KG1 (cell line): ENCODE measurements around the gene XYLT1.

Experiments used
- DNase-seq: peaks from one replicate; lab custom pipeline; 2025; lab: John Stamatoyannopoulos, UW

Gene XYLT1

GRCh38 chr16:17403156-17403809 is 67.5 kb downstream of the XYLT1 start:
- DNase-seq = no peak

GRCh38 chr16:17397499-17397891 is 73.3 kb downstream of the XYLT1 start:
- no peak for DNase-seq

DNA sequence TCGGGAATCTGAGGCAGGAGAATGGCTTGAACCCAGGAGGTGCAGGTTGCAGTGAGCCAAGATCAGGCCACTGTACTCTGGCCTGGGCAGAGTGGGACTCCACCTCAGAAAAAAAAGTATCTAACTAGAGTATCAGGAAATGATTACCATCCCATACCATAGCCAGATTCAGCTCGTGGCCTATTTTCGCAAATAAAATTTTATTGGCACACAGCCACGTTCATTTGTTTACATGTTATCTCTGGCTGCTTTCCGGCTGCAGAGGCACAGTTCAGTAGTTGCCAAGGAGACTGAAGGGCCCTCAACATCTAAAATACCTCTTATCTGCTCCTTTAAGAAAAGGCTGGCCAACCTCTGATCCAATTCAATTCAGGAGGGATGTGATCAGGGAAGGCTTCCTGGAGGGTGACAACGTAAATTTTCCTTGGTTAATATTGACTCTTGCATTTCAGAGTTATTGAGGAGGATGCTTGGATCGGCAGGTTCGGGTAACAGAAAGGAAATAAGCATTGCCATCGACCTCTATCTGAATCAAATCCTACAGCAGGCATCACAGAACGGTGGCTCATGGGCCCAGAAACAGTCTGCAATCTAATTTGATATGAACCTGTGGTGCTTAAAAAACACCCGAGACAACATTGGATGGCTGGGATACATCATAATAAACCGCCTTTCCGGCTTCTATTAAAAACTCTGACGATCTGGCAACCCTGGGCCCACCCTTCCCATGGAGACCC is 73.8 kb downstream of the XYLT1 start:
- DNase-seq = no peak

DNA sequence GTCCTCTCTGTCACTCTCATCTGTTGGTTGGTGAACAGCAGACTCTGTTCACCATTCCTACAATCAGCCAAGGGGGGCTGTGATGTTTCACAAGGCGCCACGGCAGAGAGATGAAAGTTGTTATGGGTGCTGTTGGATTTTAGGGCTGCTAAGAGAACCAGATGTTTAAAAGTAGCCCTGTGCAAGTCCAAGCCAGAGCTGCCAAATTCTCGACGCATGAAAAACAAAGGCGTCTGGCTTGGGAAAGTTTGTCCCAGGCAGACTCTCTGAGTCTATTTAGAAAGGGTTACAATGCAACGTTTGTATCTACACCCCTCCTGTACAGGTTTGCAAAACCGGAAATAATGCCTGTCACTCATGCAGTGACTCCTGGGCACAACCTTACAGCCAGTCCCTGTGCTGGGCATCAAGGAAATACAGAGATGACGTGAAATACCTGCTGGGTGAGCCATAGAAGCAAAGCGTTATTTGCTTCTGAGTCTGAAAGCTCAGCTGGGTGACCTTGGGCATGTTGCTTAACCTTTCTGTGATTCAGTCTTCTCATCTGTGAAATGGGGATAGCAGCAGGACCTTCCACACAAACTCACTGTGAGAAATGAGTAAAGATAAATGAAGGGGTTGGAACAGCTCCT is 74.8 kb downstream of the XYLT1 start:
- no peak for DNase-seq

- no peak for DNase-seq
Measured at GRCh38 chr16:17392857-17393692, 77.7 kb downstream of the XYLT1 start.

DNA sequence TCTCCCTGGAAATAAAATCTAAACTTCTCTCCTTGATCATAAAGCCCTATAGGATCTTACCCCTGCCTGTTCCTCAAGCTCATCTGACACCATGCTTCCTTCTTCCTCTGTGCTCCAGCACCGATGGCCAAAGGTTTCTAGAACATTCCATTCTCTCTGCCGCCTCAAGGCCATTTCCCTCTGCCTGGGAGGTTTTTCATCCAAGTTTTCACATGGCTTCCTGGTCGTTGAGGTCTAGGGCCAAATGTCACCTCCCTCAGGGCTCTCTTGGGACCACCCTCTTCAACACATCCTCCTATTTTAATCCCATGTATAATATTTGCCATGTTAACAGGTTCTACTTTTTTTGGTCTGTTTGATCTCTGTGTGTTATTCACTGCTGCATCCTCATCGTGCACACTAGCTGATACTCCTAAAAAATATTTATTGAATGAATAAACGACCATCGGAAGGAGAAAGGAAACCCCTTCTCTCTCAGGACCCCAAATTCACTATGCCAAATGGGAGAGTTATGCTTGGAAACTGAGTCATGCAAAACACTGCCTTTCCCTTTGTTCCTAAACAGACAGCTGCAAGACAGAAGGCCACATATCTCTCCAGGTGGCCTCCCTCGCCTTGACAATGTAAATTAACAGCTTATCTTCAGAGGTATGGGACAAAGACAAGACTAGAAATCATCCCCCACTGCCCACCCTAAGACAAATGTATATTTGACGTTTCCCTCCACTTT is 78.5 kb downstream of the XYLT1 start:
- no peak for DNase-seq

GRCh38 chr16:17391715-17392114 is 79.0 kb downstream of the XYLT1 start:
- DNase-seq = no peak

GRCh38 chr16:17389384-17389783 is 81.4 kb downstream of the XYLT1 start:
- no peak for DNase-seq

DNA sequence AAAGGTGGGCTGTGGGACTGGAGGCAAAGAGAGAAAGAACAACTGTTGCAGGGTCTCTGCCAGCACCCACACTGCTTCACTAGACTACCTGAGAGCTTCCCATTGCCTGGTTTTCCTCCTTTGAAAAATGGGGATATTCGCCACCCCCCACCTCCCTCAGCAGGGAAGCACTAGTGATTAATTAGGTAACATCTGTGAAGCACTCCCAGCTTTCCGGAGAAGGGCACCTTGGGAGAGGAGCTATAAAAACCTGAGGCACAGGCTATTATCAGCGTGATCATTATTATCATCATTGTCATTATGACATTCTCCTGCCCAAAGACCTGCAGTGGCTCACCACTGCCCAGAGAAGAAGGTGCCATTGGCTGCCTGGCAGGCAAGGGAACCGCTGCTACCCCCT is 83.5 kb downstream of the XYLT1 start:
- DNase-seq = no peak

GRCh38 chr16:17386229-17386628 is 84.5 kb downstream of the XYLT1 start:
- DNase-seq = no peak

- no peak for DNase-seq
Measured at GRCh38 chr16:17384471-17384870, 86.3 kb downstream of the XYLT1 start.

DNA sequence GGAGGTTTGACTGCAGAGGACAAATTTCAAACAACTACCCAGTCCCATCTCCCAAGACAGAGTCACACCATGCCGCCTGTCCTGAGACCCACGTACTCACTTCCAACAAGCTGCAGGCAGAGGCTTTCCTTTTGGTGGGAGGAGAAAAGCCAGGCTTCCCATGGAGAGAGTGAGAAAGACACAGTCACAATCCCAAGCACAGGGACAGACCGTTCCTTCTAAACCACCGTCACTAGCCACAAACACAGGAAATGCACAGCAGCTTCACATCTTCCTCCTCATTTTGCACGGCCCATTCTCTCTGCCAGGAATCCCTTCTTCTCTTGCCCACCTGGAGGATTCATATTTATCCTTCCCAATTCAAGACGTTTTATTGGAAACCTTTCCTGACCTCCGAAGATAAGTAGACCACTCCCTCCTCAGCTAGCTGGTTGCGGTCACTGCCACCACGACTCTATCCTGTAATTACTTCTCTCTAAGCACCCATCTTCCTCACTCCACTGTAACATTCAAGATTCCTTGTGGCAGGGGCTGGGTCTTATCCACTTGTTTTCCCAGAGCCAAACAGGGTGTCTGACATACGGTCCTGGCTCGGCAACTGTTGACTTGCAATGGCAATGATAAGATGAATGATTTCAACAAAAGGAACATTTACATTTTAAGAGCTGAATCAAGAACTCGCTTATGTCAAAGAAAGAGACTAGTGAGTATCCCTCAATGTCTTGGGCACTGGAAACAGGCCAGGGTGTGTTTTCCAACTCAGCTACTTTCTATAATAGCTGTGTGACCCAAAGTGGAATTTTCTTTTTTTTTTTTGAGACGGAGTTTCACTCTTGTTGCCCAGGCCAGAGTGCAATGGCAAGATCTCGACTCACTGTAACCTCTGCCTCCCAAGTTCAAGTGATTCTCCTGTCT is 87.6 kb downstream of the XYLT1 start:
- DNase-seq = no peak

DNA sequence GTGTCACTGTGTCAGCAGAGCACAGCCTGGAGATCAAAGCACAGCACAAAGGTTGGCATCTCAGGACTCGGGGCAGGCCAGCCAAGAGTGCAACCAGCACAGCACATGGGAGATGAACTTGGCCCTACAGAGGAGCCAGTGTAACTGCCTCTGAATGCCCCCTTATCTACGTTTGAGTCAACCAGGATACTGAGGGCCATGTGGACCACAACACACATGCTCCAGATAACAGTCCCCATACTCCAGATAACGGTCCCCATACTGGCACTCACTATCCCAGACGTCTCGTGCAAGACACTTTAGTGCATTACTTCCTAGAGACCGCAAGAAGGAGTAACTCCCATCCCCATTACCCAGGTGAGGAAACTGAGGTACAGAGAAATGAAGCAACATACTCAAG is 88.2 kb downstream of the XYLT1 start:
- no peak for DNase-seq

DNA sequence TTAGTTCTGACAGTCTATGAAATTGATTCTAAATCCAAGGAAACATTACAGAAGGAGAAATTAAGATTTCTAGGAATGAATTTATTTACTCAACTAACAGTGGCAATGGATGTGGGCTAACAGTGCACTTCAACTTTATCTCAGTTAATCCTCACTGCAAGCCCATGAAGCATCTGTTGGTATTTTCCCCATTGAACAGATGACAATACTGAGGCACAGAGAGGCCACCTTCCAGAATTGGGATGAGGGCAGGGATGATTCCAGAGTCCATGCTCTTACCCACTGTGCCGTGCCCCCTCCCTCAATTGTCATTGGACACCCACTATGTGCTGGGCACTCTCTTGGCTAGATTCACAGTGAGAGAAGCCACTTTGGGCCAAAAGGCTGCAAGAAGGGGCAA is 89.0 kb downstream of the XYLT1 start:
- no peak for DNase-seq

DNA sequence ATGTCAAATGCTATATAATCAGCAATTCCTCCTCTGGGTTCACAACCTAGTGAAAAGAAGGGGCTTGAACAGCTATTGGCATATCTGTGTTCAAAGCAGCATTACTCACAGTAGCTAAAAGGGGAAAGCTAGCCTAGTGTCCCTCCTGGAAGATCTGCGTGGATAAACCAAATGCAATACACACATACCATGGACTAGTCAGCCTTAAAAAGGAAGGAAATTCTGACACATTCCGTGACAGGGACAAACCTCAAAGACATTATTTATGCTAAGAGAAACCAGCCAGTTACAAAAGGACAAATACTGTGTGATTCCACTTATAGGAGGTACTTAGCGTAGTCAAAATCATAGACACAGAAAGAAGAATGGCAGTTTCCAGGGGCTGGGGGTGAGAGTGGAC is 90.1 kb downstream of the XYLT1 start:
- peak; percentile 33 for DNase-seq

GRCh38 chr16:17379121-17379571 is 91.6 kb downstream of the XYLT1 start:
- DNase-seq = no peak

GRCh38 chr16:17377360-17378324 is 93.1 kb downstream of the XYLT1 start:
- no peak for DNase-seq

DNA sequence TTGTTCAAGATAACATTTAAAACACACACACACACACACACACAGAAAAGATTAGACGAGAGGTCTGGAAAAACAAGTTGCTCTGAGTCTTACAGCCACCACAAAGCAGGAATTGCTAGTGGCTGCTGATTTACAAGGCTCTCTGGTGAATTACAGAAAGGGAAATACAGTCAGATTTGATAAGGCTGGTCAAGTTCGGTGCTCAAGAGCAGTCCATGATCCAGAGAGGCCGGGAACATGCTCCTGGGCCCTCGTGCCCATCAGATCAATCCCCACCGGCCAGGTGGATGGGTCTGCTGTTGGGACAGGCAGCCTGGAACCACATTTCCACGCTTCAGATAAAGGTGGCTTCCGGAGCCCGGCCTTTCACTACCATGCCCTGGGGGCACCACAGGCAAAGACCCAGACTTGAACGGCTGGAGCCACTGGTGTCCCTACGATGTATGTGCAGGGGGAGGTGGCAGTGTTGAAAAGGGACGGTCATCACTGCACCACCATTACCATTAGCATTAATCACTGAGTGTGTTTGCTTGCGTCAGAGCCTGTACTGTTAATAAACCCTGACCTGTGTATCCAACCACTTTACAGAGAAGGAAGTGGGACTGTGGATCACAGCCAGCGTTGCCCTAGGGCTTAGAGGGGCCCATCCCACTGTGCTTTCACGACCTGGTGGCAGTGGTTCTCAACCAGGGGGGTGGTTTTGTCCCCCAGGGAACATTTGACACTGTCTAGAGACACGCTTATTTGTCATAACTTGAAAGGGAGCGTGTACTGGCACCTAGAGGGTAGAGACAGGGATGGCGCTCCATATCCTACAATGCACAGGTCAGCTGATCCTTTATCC is 95.1 kb downstream of the XYLT1 start:
- no peak for DNase-seq
